ENCODE results near the gene RGS13.

RGS13 gene

GRCh38 chr1:192608671-192609070 is 27.3 kb upstream of the RGS13 start:
- no peak for TF ChIP-seq ZNF274 (IDR thresholded peaks at IDR 0.05; ENCODE audit: low read depth, low read length)
- H3K4me3 ChIP-seq (ENCODE audit: low read length) = no peak overlapping the region

GRCh38 chr1:192609110-192610079 is 26.6 kb upstream of the RGS13 start:
- peak overlapping the region; percentile 54; the same call in 1 of the 2 replicates for H3K4me3 ChIP-seq (ENCODE audit: low read length)

GRCh38 chr1:192610112-192610889 is 25.6 kb upstream of the RGS13 start:
- TF ChIP-seq ZNF274 (IDR thresholded peaks at IDR 0.05; ENCODE audit: low read depth, low read length) = no peak
- no peak overlapping the region for H3K4me3 ChIP-seq (ENCODE audit: low read length)

More at GRCh38 chr1:192609110-192610079, 26.6 kb upstream of the RGS13 start:
- no peak for TF ChIP-seq ZNF274 (IDR thresholded peaks at IDR 0.05; ENCODE audit: low read depth, low read length)

- TF ChIP-seq ZNF274 (IDR thresholded peaks at IDR 0.05; ENCODE audit: low read depth, low read length) = no peak
- no peak overlapping the region for H3K4me3 ChIP-seq (ENCODE audit: low read length)
These were observed 20.9 kb upstream of the RGS13 start for GRCh38 chr1:192615055-192615454.

GRCh38 chr1:192620071-192620635 is 15.8 kb upstream of the RGS13 start:
- no peak for TF ChIP-seq ZNF274 (IDR thresholded peaks at IDR 0.05; ENCODE audit: low read depth, low read length)
- no peak overlapping the region for H3K4me3 ChIP-seq (ENCODE audit: low read length)

GRCh38 chr1:192626366-192627179 is 9.4 kb upstream of the RGS13 start:
- TF ChIP-seq ZNF274 (IDR thresholded peaks at IDR 0.05; ENCODE audit: low read depth, low read length) = no peak
- peak overlapping the region; percentile 7; the same call in 1 of the 2 replicates for H3K4me3 ChIP-seq (ENCODE audit: low read length)

- no peak for TF ChIP-seq ZNF274 (IDR thresholded peaks at IDR 0.05; ENCODE audit: low read depth, low read length)
- no peak overlapping the region for H3K4me3 ChIP-seq (ENCODE audit: low read length)
These were observed 8.0 kb upstream of the RGS13 start for GRCh38 chr1:192627901-192628300.

GRCh38 chr1:192628396-192629057 is 7.4 kb upstream of the RGS13 start:
- no peak overlapping the region for H3K4me3 ChIP-seq (ENCODE audit: low read length)
- TF ChIP-seq ZNF274 (IDR thresholded peaks at IDR 0.05; ENCODE audit: low read depth, low read length) = no peak

- no peak overlapping the region for H3K4me3 ChIP-seq (ENCODE audit: low read length)
- no peak for TF ChIP-seq ZNF274 (IDR thresholded peaks at IDR 0.05; ENCODE audit: low read depth, low read length)
These were observed 6.3 kb upstream of the RGS13 start for GRCh38 chr1:192629612-192630011.

GRCh38 chr1:192630521-192631287 is 5.2 kb upstream of the RGS13 start:
- H3K4me3 ChIP-seq (ENCODE audit: low read length) = no peak overlapping the region
- no peak for TF ChIP-seq ZNF274 (IDR thresholded peaks at IDR 0.05; ENCODE audit: low read depth, low read length)

GRCh38 chr1:192631749-192632148 is 4.2 kb upstream of the RGS13 start:
- no peak for TF ChIP-seq ZNF274 (IDR thresholded peaks at IDR 0.05; ENCODE audit: low read depth, low read length)
- no peak overlapping the region for H3K4me3 ChIP-seq (ENCODE audit: low read length)

GRCh38 chr1:192632188-192632587 is 3.8 kb upstream of the RGS13 start:
- H3K4me3 ChIP-seq (ENCODE audit: low read length) = no peak overlapping the region
- TF ChIP-seq ZNF274 (IDR thresholded peaks at IDR 0.05; ENCODE audit: low read depth, low read length) = no peak
